IMR-90 (cell line): ENCODE results near the gene GPR142. TPM values are rescaled to one million over a fixed set of nuclear protein-coding genes. Genes with fewer than 3 reads are reported as not detected.

Experiments
- ATAC-seq: fragments of 200-7000 bp; cut with Tn5 transposase; 2 replicates; pipeline ENCODE4 v1.9.1; 2020; ENCODE audit warnings: low read depth, mild to moderate bottlenecking, moderate library complexity
- BruUV-seq: library from RNA; stranded (reverse); fragments of 400-500 nt; replicated peaks from 2 replicates; lab custom pipeline; 2021; lab: Mats Ljungman, UMichigan
- CTCF ChIA-PET: fragments of 300-600 bp; formaldehyde crosslinking; extraction: SDS; loops from one replicate; lab custom pipeline; 2021; ENCODE audit warnings: antibody characterized with exemption; lab: Yijun Ruan, JAX
- POLR2A ChIA-PET: fragments of 300-600 bp; sonication (Branson Sonifier 250); formaldehyde crosslinking; loops from one replicate; lab custom pipeline; 2022; ENCODE audit warnings: antibody characterized with exemption; ENCODE audit not compliant: unreplicated experiment; lab: Charles Lee
- DNase-seq: peaks from one replicate; pipeline ENCODE4 v3.0.0; 2013
- H2AFZ ChIP-seq: replicated peaks from 2 replicates; pipeline ENCODE3; 2013; ENCODE audit warnings: low read length, mild to moderate bottlenecking; ENCODE audit not compliant: poor library complexity
- H2AK5ac ChIP-seq: 2 replicates; pipeline ENCODE4 v1.6.1; 2013; ENCODE audit warnings: low read depth, low read length, inconsistent platforms
- H2AK9ac ChIP-seq: replicated peaks from 2 replicates; pipeline ENCODE3; 2013; ENCODE audit warnings: mild to moderate bottlenecking, low read depth, low read length, moderate library complexity; ENCODE audit not compliant: poor library complexity
- H2BK120ac ChIP-seq: 2 replicates; pipeline ENCODE4 v1.6.1; 2013; ENCODE audit warnings: low read depth, low read length, inconsistent platforms
- H2BK15ac ChIP-seq: 3 replicates; pipeline ENCODE4 v1.6.1; 2013; ENCODE audit warnings: low read depth, low read length, inconsistent platforms
- H2BK20ac ChIP-seq: 2 replicates; pipeline ENCODE4 v1.6.1; 2013; ENCODE audit warnings: low read depth, mild to moderate bottlenecking, inconsistent platforms, low read length, moderate library complexity
- H2BK5ac ChIP-seq: 2 replicates; pipeline ENCODE4 v1.6.1; 2013; ENCODE audit warnings: mild to moderate bottlenecking, low read depth, low read length, inconsistent platforms; ENCODE audit not compliant: poor library complexity, severe bottlenecking
- H3K14ac ChIP-seq: replicated peaks from 2 replicates; pipeline ENCODE4 v1.6.1; 2013; ENCODE audit warnings: low read depth, low read length, inconsistent platforms
- H3K18ac ChIP-seq: 2 replicates; pipeline ENCODE4 v1.6.1; 2013; ENCODE audit warnings: low read depth, low read length, control low read depth
- H3K23ac ChIP-seq: 2 replicates; pipeline ENCODE4 v1.6.1; 2013; ENCODE audit warnings: low read depth, low read length, inconsistent platforms
- H3K27ac ChIP-seq: 2 replicates; pipeline ENCODE4 v1.5.1; 2013; ENCODE audit warnings: mild to moderate bottlenecking, control low read depth, low read length; ENCODE audit not compliant: insufficient read depth
- H3K27me3 ChIP-seq: 2 replicates; pipeline ENCODE4 v1.6.1; 2013; ENCODE audit warnings: low read length; ENCODE audit not compliant: control insufficient read depth, insufficient read depth
- H3K36me3 ChIP-seq: 2 replicates; pipeline ENCODE4 v1.6.1; 2013; ENCODE audit warnings: low read length, mixed read lengths; ENCODE audit not compliant: control insufficient read depth, insufficient read depth
- H3K4ac ChIP-seq: 2 replicates; pipeline ENCODE4 v1.6.1; 2013; ENCODE audit warnings: low read depth, low read length, inconsistent platforms
- H3K4me1 ChIP-seq: 2 replicates; pipeline ENCODE4 v1.6.1; 2013; ENCODE audit warnings: low read length, mixed read lengths; ENCODE audit not compliant: control insufficient read depth, insufficient read depth
- H3K4me2 ChIP-seq: 2 replicates; pipeline ENCODE4 v1.6.1; 2013; ENCODE audit warnings: low read depth, mild to moderate bottlenecking, control low read depth, low read length, moderate library complexity
- H3K4me3 ChIP-seq: 2 replicates; pipeline ENCODE4 v1.5.1; 2013; ENCODE audit warnings: low read depth, mild to moderate bottlenecking, control low read depth, low read length, moderate library complexity; ENCODE audit not compliant: insufficient read depth
- H3K56ac ChIP-seq: 2 replicates; pipeline ENCODE4 v1.6.1; 2013; ENCODE audit warnings: low read length, inconsistent platforms; ENCODE audit not compliant: insufficient read depth; ENCODE audit errors: extremely low read depth
- H3K79me1 ChIP-seq, 2 experiments: 2 replicates each; pipeline ENCODE4 v1.6.1; 2013; ENCODE audit warnings: low read length in 2 of 2, inconsistent platforms in 1 of 2, low read depth in 1 of 2
- H3K9ac ChIP-seq: 2 replicates; pipeline ENCODE4 v1.6.1; 2013; ENCODE audit warnings: low read depth, low read length, control low read depth
- H3K9me1 ChIP-seq: 2 replicates; pipeline ENCODE4 v1.6.1; 2013; ENCODE audit warnings: low read length, inconsistent platforms; ENCODE audit not compliant: insufficient read depth
- H3K9me3 ChIP-seq: 2 replicates; pipeline ENCODE4 v1.6.1; 2013; ENCODE audit warnings: low read length; ENCODE audit not compliant: control insufficient read depth, insufficient read depth
- H4K20me1 ChIP-seq: 2 replicates; pipeline ENCODE4 v1.6.1; 2013; ENCODE audit warnings: low read length, inconsistent platforms; ENCODE audit not compliant: insufficient read depth
- H4K5ac ChIP-seq: 2 replicates; pipeline ENCODE4 v1.6.1; 2013; ENCODE audit warnings: mild to moderate bottlenecking, low read depth, low read length, control low read depth
- H4K8ac ChIP-seq, 2 experiments: 2 replicates each; pipeline ENCODE4 v1.6.1; 2013; ENCODE audit warnings: low read depth in 2 of 2, low read length in 2 of 2, control low read depth in 1 of 2, inconsistent platforms in 1 of 2
- H4K91ac ChIP-seq: 2 replicates; pipeline ENCODE4 v1.6.1; 2013; ENCODE audit warnings: low read depth, low read length, inconsistent platforms; ENCODE audit not compliant: insufficient read depth
- CEBPB ChIP-seq: IDR thresholded peaks from 2 replicates; pipeline ENCODE4 v1.6.1; 2012; ENCODE audit warnings: low read depth, low read length, improper control_type of control experiment
- FOS ChIP-seq: fragments of 150-350 bp; IDR thresholded peaks from 2 replicates; pipeline ENCODE4 v1.6.1; 2016; ENCODE audit warnings: low read depth, low read length
- MAZ ChIP-seq: IDR thresholded peaks from 2 replicates; pipeline ENCODE4 v1.6.1; 2012; ENCODE audit warnings: low read depth, mild to moderate bottlenecking, low read length, improper control_type of control experiment, moderate library complexity, borderline replicate concordance
- POLR2A ChIP-seq: IDR thresholded peaks from 2 replicates; pipeline ENCODE4 v1.6.1; 2012; ENCODE audit warnings: mild to moderate bottlenecking, low read depth, low read length
- WGBS, 2 experiments: methylation state at CpG; one replicate each; pipeline versions ENCODE4 v1.1.5 to v1.1.7; 2013; ENCODE audit warnings: missing lambda C conversion rate in 2 of 2; ENCODE audit not compliant: insufficient read length in 1 of 2; ENCODE audit errors: extremely low coverage in 2 of 2; 5-methylcytosine and 5-hydroxymethylcytosine counted together
- dilution Hi-C: fragments of 300-500 bp; cut with HindIII; formaldehyde crosslinking; loops from one replicate; pipeline ENCODE4 v1.14.3; 2018; ENCODE audit warnings: low sequenced_read_pairs; ENCODE audit not compliant: unreplicated experiment
- in situ Hi-C: fragments of 300-500 bp; cut with MboI; formaldehyde crosslinking; loops from 3 replicates; pipeline ENCODE4 v1.14.3; 2019; ENCODE audit warnings: low sequenced_read_pairs, inconsistent platforms, mixed read lengths
- intact Hi-C: fragments of 100-400 bp; cut with micrococcal nuclease; formaldehyde crosslinking; loops from 2 replicates; pipeline ENCODE4 v1.10.0; 2022
- polyA plus RNA-seq, 3 experiments: library from polyadenylated mRNA; depleted of rRNA; stranded (reverse); fragments of >200 nt; gene quantifications; 2 replicates each; pipeline ENCODE4 v1.2.3, GENCODE V29; 2012; ENCODE audit warnings: low replicate concordance in 1 of 3
- total RNA-seq: library from RNA; depleted of rRNA; stranded (reverse); fragments of >200 nt; gene quantifications from 2 replicates; pipeline ENCODE4 v1.2.3, GENCODE V29; 2012
- TF ChIP-seq, protein P1 (sequence below): conservative IDR thresholded peaks from 2 replicates; pipeline ENCODE4 v1.5.1; 2012; ENCODE audit warnings: mild to moderate bottlenecking, low read depth, low read length, improper control_type of control experiment

GPR142 gene
- total and polyA plus RNA-seq, 2 of the 4 experiments (the other 2 are of a cell fraction) = not detected

DNA sequence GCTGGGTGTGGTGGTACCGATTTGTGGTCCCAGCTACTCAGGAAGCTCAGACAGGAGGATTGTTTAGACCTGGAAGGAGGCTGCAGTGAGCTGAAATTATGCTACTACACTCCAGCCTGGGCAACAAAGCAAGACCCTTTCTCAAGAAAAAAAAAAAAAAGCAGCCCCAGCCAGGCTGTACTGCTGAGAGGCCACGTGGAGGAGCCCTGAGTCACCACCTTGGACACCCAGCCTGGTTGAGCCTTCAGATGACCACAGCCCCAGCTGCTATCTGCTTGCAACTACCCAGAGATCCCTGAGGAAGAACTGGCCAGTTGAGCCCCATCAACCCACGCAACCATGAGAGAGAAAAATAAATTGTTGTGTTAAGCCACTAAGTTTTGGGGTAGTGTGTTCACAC is 41.0 kb downstream of the GPR142 start:
- no peak overlapping the region for H2BK120ac ChIP-seq
- H3K4me2 ChIP-seq = no peak overlapping the region
- no peaks in the 10 kb centered on the region for H3K4me1 ChIP-seq
- H3K56ac ChIP-seq = no peak overlapping the region
- no TSS peak for BruUV-seq
- no peak overlapping the region for H2AFZ ChIP-seq
- no peaks in the 10 kb centered on the region for H3K36me3 ChIP-seq
- peaks cover 20% of the 10 kb centered on the region for H3K9me3 ChIP-seq
- dilution Hi-C loops (no loop called here), in situ Hi-C loops (no loop called here), intact Hi-C loops (no loop called here)
- no peak overlapping the region for H3K4me3 ChIP-seq
- no peak overlapping the region for H2BK5ac ChIP-seq
- no peaks in the 10 kb centered on the region for H3K27me3 ChIP-seq
- H2AK9ac ChIP-seq = no peak overlapping the region
- no peaks in the 10 kb centered on the region for H3K9me1 ChIP-seq
- POLR2A ChIA-PET = no interaction called here
- H4K91ac ChIP-seq = no peak overlapping the region
- no CpG with 5 or more reads among the region's 3 CpGs for WGBS, 2 experiments
- no peak overlapping the region for H2AK5ac ChIP-seq
- no peak for ATAC-seq
- H2BK15ac ChIP-seq = no peak overlapping the region
- CTCF ChIA-PET = no interaction called here
- no peak overlapping the region for H4K5ac ChIP-seq
- H3K4ac ChIP-seq = no peak overlapping the region
- H4K20me1 ChIP-seq = no peaks in the 10 kb centered on the region
- no peak overlapping the region for H3K18ac ChIP-seq
- no peak overlapping the region for H2BK20ac ChIP-seq
- TF ChIP-seq, protein P1, sequence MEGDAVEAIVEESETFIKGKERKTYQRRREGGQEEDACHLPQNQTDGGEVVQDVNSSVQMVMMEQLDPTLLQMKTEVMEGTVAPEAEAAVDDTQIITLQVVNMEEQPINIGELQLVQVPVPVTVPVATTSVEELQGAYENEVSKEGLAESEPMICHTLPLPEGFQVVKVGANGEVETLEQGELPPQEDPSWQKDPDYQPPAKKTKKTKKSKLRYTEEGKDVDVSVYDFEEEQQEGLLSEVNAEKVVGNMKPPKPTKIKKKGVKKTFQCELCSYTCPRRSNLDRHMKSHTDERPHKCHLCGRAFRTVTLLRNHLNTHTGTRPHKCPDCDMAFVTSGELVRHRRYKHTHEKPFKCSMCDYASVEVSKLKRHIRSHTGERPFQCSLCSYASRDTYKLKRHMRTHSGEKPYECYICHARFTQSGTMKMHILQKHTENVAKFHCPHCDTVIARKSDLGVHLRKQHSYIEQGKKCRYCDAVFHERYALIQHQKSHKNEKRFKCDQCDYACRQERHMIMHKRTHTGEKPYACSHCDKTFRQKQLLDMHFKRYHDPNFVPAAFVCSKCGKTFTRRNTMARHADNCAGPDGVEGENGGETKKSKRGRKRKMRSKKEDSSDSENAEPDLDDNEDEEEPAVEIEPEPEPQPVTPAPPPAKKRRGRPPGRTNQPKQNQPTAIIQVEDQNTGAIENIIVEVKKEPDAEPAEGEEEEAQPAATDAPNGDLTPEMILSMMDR = no peak
- TF ChIP-seq CEBPB = no peak
- no peak for TF ChIP-seq POLR2A
- no peak for TF ChIP-seq FOS
- no peak for TF ChIP-seq MAZ
- H3K14ac ChIP-seq = no peak overlapping the region
- H3K23ac ChIP-seq = no peak overlapping the region
- H3K79me1 ChIP-seq = no peaks in the 10 kb centered on the region
- no peak overlapping the region for H3K27ac ChIP-seq
- DNase-seq = no peak
- no peak overlapping the region for H3K9ac ChIP-seq
- H4K8ac ChIP-seq = no peak overlapping the region
